HepG2 (cell line): ENCODE data around the gene CPA2. TPM values are rescaled to one million over a fixed set of nuclear protein-coding genes. Genes with fewer than 3 reads are reported as not detected.

Source experiments
- ATAC-seq: fragments of 200-7000 bp; cut with Tn5 transposase; 3 replicates; pipeline ENCODE4 v1.9.1; 2020; ENCODE audit warnings: mild to moderate bottlenecking, moderate library complexity
- BruUV-seq: library from RNA; stranded (reverse); fragments of 400-500 nt; replicated peaks from 2 replicates; lab custom pipeline; 2021; lab: Mats Ljungman, UMichigan
- CTCF ChIA-PET: fragments of 300-600 bp; formaldehyde crosslinking; extraction: SDS; loops from one replicate; lab custom pipeline; 2021; ENCODE audit warnings: low total read pairs, inconsistent platforms, low intra/inter-chr PET ratio; lab: Yijun Ruan, JAX
- POLR2A ChIA-PET: fragments of 350-600 bp; sonication (Branson Sonifier 250); formaldehyde crosslinking; loops from one replicate; lab custom pipeline; 2020; ENCODE audit warnings: antibody characterized with exemption, inconsistent platforms; lab: Yijun Ruan, JAX
- DNase-seq: peaks from one replicate; pipeline ENCODE4 v3.0.0-alpha.2; 2015; ENCODE audit warnings: low spot score
- FAIRE-seq: peaks from 3 replicates; lab custom pipeline; 2011; peaks lifted over from hg19 to GRCh38; lab: Jason Lieb, UNC
- H2AFZ ChIP-seq: one replicate; pipeline ENCODE4 v1.6.1; 2011; ENCODE audit warnings: low read length, inconsistent platforms
- H3K27ac ChIP-seq: fragments of 300-600 bp; 3 replicates; pipeline ENCODE4 v1.8.0; 2011; ENCODE audit warnings: mixed run types, mild to moderate bottlenecking, mixed read lengths, low read length, inconsistent platforms; ENCODE audit not compliant: insufficient read depth; ENCODE audit errors: extremely low read length
- H3K27me3 ChIP-seq, 2 experiments: fragments of 200-600 bp in 1 of 2; 2 replicates in 1 of 2; 3 replicates in 1 of 2; pipeline versions ENCODE4 v1.6.0 to v1.8.0; 2011; ENCODE audit warnings: low read length in 2 of 2, mild to moderate bottlenecking in 2 of 2, moderate library complexity in 2 of 2, inconsistent platforms in 1 of 2; ENCODE audit not compliant: insufficient read depth in 2 of 2, control insufficient read depth in 1 of 2
- H3K36me3 ChIP-seq, 2 experiments: fragments of 200-600 bp in 1 of 2; replicated peaks in 1 of 2; 2 replicates in 1 of 2; 3 replicates in 1 of 2; pipeline versions ENCODE4 v1.5.1 to v1.8.0; 2011; ENCODE audit warnings: low read length in 2 of 2, inconsistent platforms in 1 of 2; ENCODE audit not compliant: insufficient read depth in 2 of 2, control insufficient read depth in 1 of 2
- H3K4me1 ChIP-seq: 2 replicates; pipeline ENCODE4 v1.5.1; 2012; ENCODE audit warnings: low read length, inconsistent platforms; ENCODE audit not compliant: insufficient read depth
- H3K4me2 ChIP-seq: 2 replicates; pipeline ENCODE4 v1.6.0; 2011; ENCODE audit warnings: low read depth, low read length, inconsistent platforms
- H3K4me3 ChIP-seq, 3 experiments: fragments of 200-600 bp in 1 of 3; sonication (generic), shearing (Covaris generic) in 1 of 3; replicated peaks in 1 of 3; 2 replicates each; pipeline ENCODE4 v1.5.1; 2011 to 2016; ENCODE audit warnings: low read length in 3 of 3, inconsistent platforms in 2 of 3, low read depth in 2 of 3, mild to moderate bottlenecking in 2 of 3, control low read depth in 1 of 3, mixed read lengths in 1 of 3; ENCODE audit not compliant: insufficient read depth in 1 of 3
- H3K79me2 ChIP-seq: one replicate; pipeline ENCODE4 v1.6.1; 2011; ENCODE audit warnings: low read length, inconsistent platforms; ENCODE audit not compliant: insufficient read depth
- H3K9ac ChIP-seq: 2 replicates; pipeline ENCODE4 v1.6.0; 2011; ENCODE audit warnings: mild to moderate bottlenecking, low read depth, low read length, inconsistent platforms; ENCODE audit not compliant: insufficient read depth
- H3K9me3 ChIP-seq: 2 replicates; pipeline ENCODE4 v1.5.1; 2012; ENCODE audit warnings: mild to moderate bottlenecking, low read length
- H4K20me1 ChIP-seq: 2 replicates; pipeline ENCODE4 v1.6.0; 2011; ENCODE audit warnings: inconsistent platforms, mild to moderate bottlenecking, low read length, moderate library complexity; ENCODE audit not compliant: insufficient read depth
- EP300 ChIP-seq, 3 experiments: sonication (generic) in 1 of 3; formaldehyde crosslinking in 1 of 3; IDR thresholded peaks; 2 replicates each; pipeline versions ENCODE4 v1.5.1 to v1.6.1; 2011 to 2020; ENCODE audit warnings: low read depth in 2 of 3, low read length in 2 of 3, borderline replicate concordance in 1 of 3, improper control_type of control experiment in 1 of 3, mild to moderate bottlenecking in 1 of 3, missing genetic modification reagents in 1 of 3, moderate library complexity in 1 of 3
- FOXA1 ChIP-seq, 2 experiments: fragments of 450-650 bp in 1 of 2; sonication (generic) in 1 of 2; formaldehyde crosslinking in 1 of 2; IDR thresholded peaks; 2 replicates each; pipeline versions ENCODE4 v1.4.0 to v1.6.1; 2016 to 2020; ENCODE audit warnings: missing genetic modification reagents in 1 of 2
- FOXA3 ChIP-seq: IDR thresholded peaks from 2 replicates; pipeline ENCODE4 v1.6.1; 2016; ENCODE audit warnings: missing genetic modification reagents, missing compliant biosample characterization
- HNF4A ChIP-seq: sonication (generic); formaldehyde crosslinking; IDR thresholded peaks from 2 replicates; pipeline ENCODE4 v1.4.0; 2020; ENCODE audit warnings: missing genetic modification reagents
- KAT7 ChIP-seq: IDR thresholded peaks from 2 replicates; pipeline ENCODE4 v1.6.1; 2018; ENCODE audit warnings: borderline replicate concordance, missing compliant biosample characterization
- NCOR1 ChIP-seq: fragments of 200-600 bp; sonication (generic); IDR thresholded peaks from 2 replicates; pipeline ENCODE4 v1.7.0; 2017; ENCODE audit warnings: antibody characterized with exemption, low read length, borderline replicate concordance
- PHF21A ChIP-seq: sonication (generic); formaldehyde crosslinking; IDR thresholded peaks from 2 replicates; pipeline ENCODE4 v1.5.0; 2020; ENCODE audit warnings: mild to moderate bottlenecking, missing genetic modification reagents
- SOX13 ChIP-seq, 3 experiments: fragments of 450-650 bp in 1 of 3; sonication (generic) in 1 of 3; formaldehyde crosslinking in 1 of 3; IDR thresholded peaks in 2 of 3; conservative IDR thresholded peaks in 1 of 3; 2 replicates each; pipeline versions ENCODE4 v1.5.0 to v1.6.1; 2016 to 2020; ENCODE audit warnings: antibody characterized with exemption in 1 of 3, mild to moderate bottlenecking in 1 of 3, missing compliant biosample characterization in 1 of 3, missing genetic modification reagents in 1 of 3, moderate library complexity in 1 of 3
- SOX5 ChIP-seq: IDR thresholded peaks from 2 replicates; pipeline ENCODE4 v1.6.1; 2016; ENCODE audit warnings: borderline replicate concordance
- WGBS: methylation state at CpG from one replicate; pipeline ENCODE4 v1.1.6; 2017; ENCODE audit warnings: low lambda C conversion rate; 5-methylcytosine and 5-hydroxymethylcytosine counted together
- in situ Hi-C: cut with HindIII; loops from 2 replicates; pipeline ENCODE4 v1.10.0; 2017; ENCODE audit warnings: low pct_unique_long_range_greater_than_20kb; ENCODE audit not compliant: extremely low pct_ligation_motif_present
- intact Hi-C: fragments of 100-400 bp; cut with micrococcal nuclease; formaldehyde crosslinking; loops from one replicate; pipeline ENCODE4 v1.10.0; 2022; ENCODE audit not compliant: unreplicated experiment
- polyA plus RNA-seq, 8 experiments: library from polyadenylated mRNA; depleted of rRNA in 3 of 8; stranded (reverse) in 7 of 8; unstranded in 1 of 8; fragments of >200 nt; fragmentation: Illumina TruSeq in 4 of 8; extraction: Trizol in 4 of 8; gene quantifications; 2 replicates each; pipeline versions ENCODE4 v1.2.1 to v1.2.3, GENCODE V29; 2011 to 2016; ENCODE audit warnings: low read depth in 4 of 8, missing spikeins in 1 of 8, mixed read lengths in 1 of 8; ENCODE audit not compliant: insufficient read depth in 1 of 8
- total RNA-seq, 5 experiments: library from RNA; depleted of rRNA; stranded (reverse); fragments of >200 nt; fragmentation: Illumina TruSeq; extraction: Trizol; gene quantifications; 2 replicates each; pipeline ENCODE4 v1.2.3, GENCODE V29; 2016; ENCODE audit warnings: low read depth in 1 of 5
- TF ChIP-seq, protein P1 (sequence below): sonication (generic); formaldehyde crosslinking; conservative IDR thresholded peaks from 2 replicates; pipeline ENCODE4 v1.4.0; 2020; ENCODE audit warnings: mild to moderate bottlenecking, missing genetic modification reagents, moderate library complexity
- TF ChIP-seq, protein P2 (sequence below): sonication (generic); formaldehyde crosslinking; IDR thresholded peaks from 2 replicates; pipeline ENCODE4 v1.9.0; 2021; ENCODE audit warnings: missing genetic modification reagents, borderline replicate concordance
- TF ChIP-seq, protein P3 (sequence below): sonication (generic); formaldehyde crosslinking; IDR thresholded peaks from 2 replicates; pipeline ENCODE4 v1.4.0; 2020; ENCODE audit warnings: missing genetic modification reagents, mild to moderate bottlenecking, borderline replicate concordance
- TF ChIP-seq, protein P4 (sequence below): IDR thresholded peaks from 2 replicates; pipeline ENCODE4 v1.6.1; 2012; ENCODE audit warnings: low read depth, low read length, improper control_type of control experiment

The CPA2 gene
- total and polyA plus RNA-seq, 2 of the 13 experiments (the other 11 are each of a cell fraction or from before 2014, with no cell fraction given), result not detected

DNA sequence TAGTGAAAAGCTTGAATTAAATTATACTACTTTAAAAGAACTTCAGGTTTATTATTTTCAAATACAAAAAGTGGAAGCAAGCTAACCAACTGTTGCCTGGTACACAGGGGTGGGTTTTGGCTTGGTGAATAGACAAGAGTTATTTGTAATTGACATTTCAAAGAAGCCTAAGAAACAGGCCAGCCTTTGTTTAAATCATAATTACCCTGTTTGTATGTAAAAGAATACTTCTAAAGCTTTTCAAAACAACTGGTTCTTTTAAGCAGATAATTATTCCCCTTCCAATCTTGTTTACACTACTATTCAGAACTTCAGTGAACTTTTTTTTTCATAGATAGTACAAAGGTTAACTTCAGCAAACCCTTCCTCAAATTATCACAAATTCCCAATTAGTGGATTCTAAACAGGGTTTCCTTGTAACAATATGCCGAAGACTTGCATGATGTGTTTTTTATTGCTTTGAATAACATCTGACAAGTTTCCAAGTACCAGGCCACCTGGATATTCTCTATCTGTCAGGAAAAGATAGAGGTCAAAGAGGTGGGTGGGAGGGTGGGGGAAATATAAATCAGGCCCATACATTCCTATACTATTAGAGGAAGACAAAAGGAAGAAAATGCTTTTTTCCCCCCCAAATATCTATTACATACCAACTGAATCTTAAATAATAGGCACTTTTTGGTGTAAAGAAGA, 38.6 kb upstream of the CPA2 start:
- CTCF ChIA-PET, result no interaction called here
- H2AFZ ChIP-seq, result no peak overlapping the region
- no TSS peak for BruUV-seq
- H4K20me1 ChIP-seq, result no peaks in the 10 kb centered on the region
- H3K4me3 ChIP-seq, result peak overlapping the region in 2 of 3 experiments; percentile 4 to 31; a peak in 2 of 6 replicates
- no peak overlapping the region for H3K9ac ChIP-seq
- H3K4me1 ChIP-seq, result peaks cover 52% of the 10 kb centered on the region
- DNase-seq (peak; percentile 53), FAIRE-seq (no peak), ATAC-seq (peak; percentile 38; the same call in 1 of the 3 replicates)
- in situ Hi-C loops (no loop called here), intact Hi-C loops (no loop called here)
- no peaks in the 10 kb centered on the region for H3K36me3 ChIP-seq
- peak overlapping the region; percentile 46 for H3K4me2 ChIP-seq
- 0 out of 2 replicates have a peak, but pooled peaks cover 10% of the 10 kb centered on the region for H3K9me3 ChIP-seq
- POLR2A ChIA-PET, result no interaction called here
- 17% methylated on average over 1 of the region's 1 CpG for WGBS
- no peaks in the 10 kb centered on the region for H3K79me2 ChIP-seq
- no peaks in the 10 kb centered on the region for H3K27me3 ChIP-seq
- peak overlapping the region; percentile 40 for H3K27ac ChIP-seq
- TF ChIP-seq, protein P1, sequence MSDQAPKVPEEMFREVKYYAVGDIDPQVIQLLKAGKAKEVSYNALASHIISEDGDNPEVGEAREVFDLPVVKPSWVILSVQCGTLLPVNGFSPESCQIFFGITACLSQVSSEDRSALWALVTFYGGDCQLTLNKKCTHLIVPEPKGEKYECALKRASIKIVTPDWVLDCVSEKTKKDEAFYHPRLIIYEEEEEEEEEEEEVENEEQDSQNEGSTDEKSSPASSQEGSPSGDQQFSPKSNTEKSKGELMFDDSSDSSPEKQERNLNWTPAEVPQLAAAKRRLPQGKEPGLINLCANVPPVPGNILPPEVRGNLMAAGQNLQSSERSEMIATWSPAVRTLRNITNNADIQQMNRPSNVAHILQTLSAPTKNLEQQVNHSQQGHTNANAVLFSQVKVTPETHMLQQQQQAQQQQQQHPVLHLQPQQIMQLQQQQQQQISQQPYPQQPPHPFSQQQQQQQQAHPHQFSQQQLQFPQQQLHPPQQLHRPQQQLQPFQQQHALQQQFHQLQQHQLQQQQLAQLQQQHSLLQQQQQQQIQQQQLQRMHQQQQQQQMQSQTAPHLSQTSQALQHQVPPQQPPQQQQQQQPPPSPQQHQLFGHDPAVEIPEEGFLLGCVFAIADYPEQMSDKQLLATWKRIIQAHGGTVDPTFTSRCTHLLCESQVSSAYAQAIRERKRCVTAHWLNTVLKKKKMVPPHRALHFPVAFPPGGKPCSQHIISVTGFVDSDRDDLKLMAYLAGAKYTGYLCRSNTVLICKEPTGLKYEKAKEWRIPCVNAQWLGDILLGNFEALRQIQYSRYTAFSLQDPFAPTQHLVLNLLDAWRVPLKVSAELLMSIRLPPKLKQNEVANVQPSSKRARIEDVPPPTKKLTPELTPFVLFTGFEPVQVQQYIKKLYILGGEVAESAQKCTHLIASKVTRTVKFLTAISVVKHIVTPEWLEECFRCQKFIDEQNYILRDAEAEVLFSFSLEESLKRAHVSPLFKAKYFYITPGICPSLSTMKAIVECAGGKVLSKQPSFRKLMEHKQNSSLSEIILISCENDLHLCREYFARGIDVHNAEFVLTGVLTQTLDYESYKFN (CRISPR knock-in tag), result 0 out of 2 replicates have a peak, but pooled peaks have one; percentile 19
- TF ChIP-seq HNF4A (no peak), SOX13 (IDR thresholded peaks at IDR 0.05) (no peak), SOX13 (CRISPR knock-in tag; conservative IDR thresholded peaks at IDR 0.05 in 1 of 2, IDR thresholded peaks at IDR 0.05 in 1 of 2) (peak in 1 of 2 experiments; percentile 66; a peak in 2 of 4 replicates), PHF21A (CRISPR knock-in tag) (no peak), NCOR1 (peak; percentile 35; the same call in 1 of the 2 replicates), KAT7 (CRISPR knock-in tag) (no peak), FOXA3 (peak; percentile 43; the same call in 1 of the 2 replicates), FOXA1 (IDR thresholded peaks at IDR 0.05) (no peak), FOXA1 (CRISPR knock-in tag; IDR thresholded peaks at IDR 0.05) (0 out of 2 replicates have a peak, but pooled peaks have one; percentile 15), SOX5 (peak; percentile 68; the same call in 1 of the 2 replicates), EP300 (IDR thresholded peaks at IDR 0.05; ENCODE audit: low read depth in 2 of 2, low read length in 2 of 2) (0 out of 4 replicates have a peak, but pooled peaks of 1 of the 2 experiments have one; percentile 20), EP300 (CRISPR knock-in tag; IDR thresholded peaks at IDR 0.05; ENCODE audit: borderline replicate concordance) (no peak)
- TF ChIP-seq, protein P2, sequence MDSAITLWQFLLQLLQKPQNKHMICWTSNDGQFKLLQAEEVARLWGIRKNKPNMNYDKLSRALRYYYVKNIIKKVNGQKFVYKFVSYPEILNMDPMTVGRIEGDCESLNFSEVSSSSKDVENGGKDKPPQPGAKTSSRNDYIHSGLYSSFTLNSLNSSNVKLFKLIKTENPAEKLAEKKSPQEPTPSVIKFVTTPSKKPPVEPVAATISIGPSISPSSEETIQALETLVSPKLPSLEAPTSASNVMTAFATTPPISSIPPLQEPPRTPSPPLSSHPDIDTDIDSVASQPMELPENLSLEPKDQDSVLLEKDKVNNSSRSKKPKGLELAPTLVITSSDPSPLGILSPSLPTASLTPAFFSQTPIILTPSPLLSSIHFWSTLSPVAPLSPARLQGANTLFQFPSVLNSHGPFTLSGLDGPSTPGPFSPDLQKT (CRISPR knock-in tag), result no peak
- TF ChIP-seq, protein P3, sequence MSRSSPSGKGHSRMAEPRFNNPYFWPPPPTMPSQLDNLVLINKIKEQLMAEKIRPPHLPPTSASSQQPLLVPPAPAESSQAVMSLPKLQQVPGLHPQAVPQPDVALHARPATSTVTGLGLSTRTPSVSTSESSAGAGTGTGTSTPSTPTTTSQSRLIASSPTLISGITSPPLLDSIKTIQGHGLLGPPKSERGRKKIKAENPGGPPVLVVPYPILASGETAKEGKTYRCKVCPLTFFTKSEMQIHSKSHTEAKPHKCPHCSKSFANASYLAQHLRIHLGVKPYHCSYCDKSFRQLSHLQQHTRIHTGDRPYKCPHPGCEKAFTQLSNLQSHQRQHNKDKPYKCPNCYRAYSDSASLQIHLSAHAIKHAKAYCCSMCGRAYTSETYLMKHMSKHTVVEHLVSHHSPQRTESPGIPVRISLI, result peak; percentile 70; the same call in 1 of the 2 replicates
- TF ChIP-seq, protein P4, sequence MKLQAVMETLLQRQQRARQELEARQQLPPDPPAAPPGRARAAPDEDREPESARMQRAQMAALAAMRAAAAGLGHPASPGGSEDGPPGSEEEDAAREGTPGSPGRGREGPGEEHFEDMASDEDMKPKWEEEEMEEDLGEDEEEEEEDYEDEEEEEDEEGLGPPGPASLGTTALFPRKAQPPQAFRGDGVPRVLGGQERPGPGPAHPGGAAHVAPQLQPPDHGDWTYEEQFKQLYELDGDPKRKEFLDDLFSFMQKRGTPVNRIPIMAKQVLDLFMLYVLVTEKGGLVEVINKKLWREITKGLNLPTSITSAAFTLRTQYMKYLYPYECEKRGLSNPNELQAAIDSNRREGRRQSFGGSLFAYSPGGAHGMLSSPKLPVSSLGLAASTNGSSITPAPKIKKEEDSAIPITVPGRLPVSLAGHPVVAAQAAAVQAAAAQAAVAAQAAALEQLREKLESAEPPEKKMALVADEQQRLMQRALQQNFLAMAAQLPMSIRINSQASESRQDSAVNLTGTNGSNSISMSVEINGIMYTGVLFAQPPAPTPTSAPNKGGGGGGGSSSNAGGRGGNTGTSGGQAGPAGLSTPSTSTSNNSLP, result 0 out of 2 replicates have a peak, but pooled peaks have one; percentile 40
